GM21526 (cell line): ENCODE measurements around the gene ZNF497.

Experiments
- ATAC-seq: cut with Tn5 transposase; IDR thresholded peaks from one replicate; pipeline ENCODE4 v1.9.1; 2021; ENCODE audit warnings: moderate library complexity; ENCODE audit not compliant: unreplicated experiment, low FRiP score

The ZNF497 gene

GRCh38 chr19:58372311-58373133 lies 10.0 kb upstream of the ZNF497 start:
- ATAC-seq: no peak

- ATAC-seq: no peak
Measured at GRCh38 chr19:58368561-58369360, 6.2 kb upstream of the ZNF497 start.

GRCh38 chr19:58367698-58368454 lies 5.3 kb upstream of the ZNF497 start:
- ATAC-seq: no peak

- ATAC-seq: no peak
Measured at GRCh38 chr19:58366585-58367430, 4.3 kb upstream of the ZNF497 start.

- ATAC-seq: no peak
Measured at GRCh38 chr19:58364146-58364545, 1.6 kb upstream of the ZNF497 start.

- ATAC-seq: peak; percentile 9
Measured at GRCh38 chr19:58361900-58362271, 665 bp downstream of the ZNF497 start.

GRCh38 chr19:58357481-58358145 lies 4.9 kb downstream of the ZNF497 start:
- no peak for ATAC-seq

- no peak for ATAC-seq
Measured at GRCh38 chr19:58356766-58357480, 5.6 kb downstream of the ZNF497 start.

GRCh38 chr19:58355908-58356765 lies 6.4 kb downstream of the ZNF497 start:
- no peak for ATAC-seq

- no peak for ATAC-seq
Measured at GRCh38 chr19:58355215-58355796, 7.2 kb downstream of the ZNF497 start.

- ATAC-seq: no peak
Measured at GRCh38 chr19:58354478-58355030, 8.0 kb downstream of the ZNF497 start.

GRCh38 chr19:58353717-58354477 lies 8.7 kb downstream of the ZNF497 start:
- no peak for ATAC-seq

- no peak for ATAC-seq
Measured at GRCh38 chr19:58352760-58353671, 9.5 kb downstream of the ZNF497 start, which contains the start of gene A1BG. Gene A1BG (minus strand): TSS chr19:58353492. CDS start chr19:58353437, 55 bp downstream.

- ATAC-seq: no peak
Measured at GRCh38 chr19:58351990-58352755, 10.4 kb downstream of the ZNF497 start.

GRCh38 chr19:58351558-58351878 lies 11.0 kb downstream of the ZNF497 start:
- ATAC-seq: no peak
